ENCODE data around the gene RELT. TPM values are rescaled to one million over a fixed set of nuclear protein-coding genes. Genes with fewer than 3 reads are reported as not detected.
A peak's percentile ranks its signal among the peaks of the same experiment; 100 is the strongest.

Gene RELT
- total RNA-seq, 1 experiment from 2014 or later = 10.2 TPM

DNA sequence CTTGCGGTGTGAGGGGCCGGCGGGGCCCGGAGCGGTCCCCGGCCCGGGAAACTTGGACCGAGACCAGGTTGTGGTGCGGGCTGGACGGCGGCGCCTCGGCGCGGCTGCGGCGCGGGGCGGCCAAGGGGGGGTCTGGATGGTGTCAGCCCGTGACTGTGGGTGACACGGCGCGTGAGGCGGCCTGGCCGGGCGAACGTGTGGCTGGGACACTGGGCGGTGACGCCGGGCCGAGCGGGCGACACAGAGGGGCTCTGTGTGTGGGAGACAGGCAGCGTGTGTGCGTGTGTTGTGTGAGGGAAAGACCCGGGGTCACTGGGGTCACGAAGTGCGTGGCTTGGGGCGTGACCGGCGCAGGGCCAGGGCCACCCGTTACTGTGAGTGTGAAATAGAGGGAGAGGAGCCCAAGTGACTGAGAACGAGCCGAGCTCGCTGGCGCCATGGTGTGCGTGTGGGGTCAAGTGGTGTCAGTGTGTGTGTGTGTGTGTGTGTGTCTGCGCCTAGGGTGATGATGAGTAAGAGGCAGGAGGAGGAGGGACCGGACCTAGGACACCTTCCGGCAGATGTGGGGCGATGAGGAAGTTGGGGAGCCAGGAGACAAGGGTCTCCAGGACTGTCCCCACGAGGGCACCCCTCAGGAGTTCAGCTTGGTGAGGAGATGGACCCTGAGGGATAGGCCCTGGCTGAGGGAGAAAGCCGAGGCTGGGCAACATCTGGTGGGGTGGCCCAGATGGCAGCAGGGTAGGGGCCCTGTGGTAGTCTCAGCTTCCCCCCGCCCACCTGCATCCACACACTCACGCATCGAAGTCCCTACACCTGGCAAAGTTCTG, 817 bp downstream of the RELT start:
- Histone ChIP-seq H4K8ac (replicated peaks; ENCODE audit: insufficient read length, low read depth, low read length) (no peak overlapping the region), H3K23ac (ENCODE audit: insufficient read length, low read depth, low read length) (no peak overlapping the region), H4K5ac (ENCODE audit: insufficient read length, low read depth, low read length) (no peak overlapping the region), H3K23me2 (ENCODE audit: insufficient read length, low read depth, low read length, poor library complexity, severe bottlenecking) (peaks cover 6% of the 10 kb centered on the region), H4K91ac (ENCODE audit: insufficient read length, low read depth, low read length) (no peak overlapping the region), H3T11ph (ENCODE audit: low read length) (no peak overlapping the region), H2BK120ac (ENCODE audit: low read depth, low read length, poor library complexity, severe bottlenecking) (no peak overlapping the region), H3K56ac (ENCODE audit: insufficient read length, low read depth, low read length) (no peak overlapping the region), H3K79me2 (ENCODE audit: insufficient read depth, low read length) (no peaks in the 10 kb centered on the region; the same call in 1 of the 2 replicates), H3K4me2 (ENCODE audit: insufficient read depth, insufficient read length, low read length) (peak overlapping the region; percentile 68), H4K20me1 (ENCODE audit: control insufficient read depth, insufficient read depth, insufficient read length) (no peaks in the 10 kb centered on the region), H3K14ac (ENCODE audit: insufficient read depth, low read length) (peak overlapping the region; percentile 49), H2AK5ac (ENCODE audit: insufficient read length, low read length) (no peak overlapping the region), H2BK15ac (ENCODE audit: low read depth, low read length) (no peak overlapping the region), H3K79me1 (ENCODE audit: insufficient read depth, low read depth, low read length, poor library complexity, severe bottlenecking) (no peaks in the 10 kb centered on the region), H3K27me3 (ENCODE audit: insufficient read depth, low read length) (no peaks in the 10 kb centered on the region; the same call in 1 of the 2 replicates), H3K9me3 (ENCODE audit: control insufficient read depth, low read depth, low read length) (no peaks in the 10 kb centered on the region), H2BK5ac (ENCODE audit: insufficient read length, low read length) (no peak overlapping the region), H3K4ac (ENCODE audit: low read depth, low read length) (no peak overlapping the region), H3K18ac (ENCODE audit: insufficient read length, low read depth, low read length) (no peak overlapping the region), H2BK20ac (ENCODE audit: low read depth, low read length, poor library complexity, severe bottlenecking) (no peak overlapping the region), H3K9ac (ENCODE audit: extremely low read depth, insufficient read length, low read length) (peak overlapping the region; percentile 12), H3K27ac (ENCODE audit: insufficient read length, low read depth, low read length) (no peak overlapping the region), H3K4me1 (ENCODE audit: insufficient read depth, low read length) (peaks cover 3% of the 10 kb centered on the region; the same call in 1 of the 2 replicates), H2AFZ (ENCODE audit: low read length) (no peak overlapping the region), H2BK12ac (ENCODE audit: insufficient read length, low read depth, low read length) (no peak overlapping the region)
- Mint-ChIP-seq H3K4me3 (peak overlapping the region; percentile 80 to 86), H3K4me1 (peaks cover 19% of the 10 kb centered on the region in 2 experiments), H3K9me3 (no peaks in the 10 kb centered on the region), H3K27ac (peak overlapping the region in 1 of 3 experiments; percentile 74; a peak in 1 of 7 replicates), H3K27me3 (ENCODE audit: low read depth) (peaks cover 21% of the 10 kb centered on the region), H3K36me3 (ENCODE audit: insufficient read depth in 1 of 3, low read depth in 3 of 3) (no peaks in the 10 kb centered on the region; a peak in 1 of 7 replicates)
- TF ChIP-seq, protein P1, sequence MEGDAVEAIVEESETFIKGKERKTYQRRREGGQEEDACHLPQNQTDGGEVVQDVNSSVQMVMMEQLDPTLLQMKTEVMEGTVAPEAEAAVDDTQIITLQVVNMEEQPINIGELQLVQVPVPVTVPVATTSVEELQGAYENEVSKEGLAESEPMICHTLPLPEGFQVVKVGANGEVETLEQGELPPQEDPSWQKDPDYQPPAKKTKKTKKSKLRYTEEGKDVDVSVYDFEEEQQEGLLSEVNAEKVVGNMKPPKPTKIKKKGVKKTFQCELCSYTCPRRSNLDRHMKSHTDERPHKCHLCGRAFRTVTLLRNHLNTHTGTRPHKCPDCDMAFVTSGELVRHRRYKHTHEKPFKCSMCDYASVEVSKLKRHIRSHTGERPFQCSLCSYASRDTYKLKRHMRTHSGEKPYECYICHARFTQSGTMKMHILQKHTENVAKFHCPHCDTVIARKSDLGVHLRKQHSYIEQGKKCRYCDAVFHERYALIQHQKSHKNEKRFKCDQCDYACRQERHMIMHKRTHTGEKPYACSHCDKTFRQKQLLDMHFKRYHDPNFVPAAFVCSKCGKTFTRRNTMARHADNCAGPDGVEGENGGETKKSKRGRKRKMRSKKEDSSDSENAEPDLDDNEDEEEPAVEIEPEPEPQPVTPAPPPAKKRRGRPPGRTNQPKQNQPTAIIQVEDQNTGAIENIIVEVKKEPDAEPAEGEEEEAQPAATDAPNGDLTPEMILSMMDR (conservative IDR thresholded peaks at IDR 0.05) = no peak
- DNase-seq = no peak
- WGBS (ENCODE audit: extremely low coverage, insufficient read length, low lambda C conversion rate) = no CpG with 5 or more reads among the region's 56 CpGs

Data from H9 (cell line).